ENCODE data around the gene FBXO10.
"Not testable (repeated sequence)": the region's sequence is repeated elsewhere in the genome, so short reads cannot be mapped to it uniquely, and the experiment has no call there.

Gene FBXO10

DNA sequence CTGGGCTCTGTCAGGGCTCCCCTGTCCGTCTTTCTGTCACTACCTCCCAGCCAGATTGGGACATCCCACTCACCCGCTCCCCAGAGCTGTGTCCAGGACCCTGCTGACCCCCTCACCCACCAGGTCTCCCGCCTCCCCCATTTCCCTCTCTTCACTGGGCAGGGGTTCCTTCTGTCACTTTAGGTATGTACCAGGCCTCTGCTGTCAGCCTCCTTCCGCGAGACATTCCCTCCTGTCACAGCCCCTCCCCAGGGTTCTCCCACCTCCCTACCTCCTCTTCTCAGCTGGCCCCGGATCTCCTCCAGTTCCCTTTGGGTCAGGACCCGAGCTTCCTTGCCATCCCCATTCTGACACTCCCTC lies 89.9 kb downstream of the FBXO10 start:
- Histone ChIP-seq H3K27me3 (ENCODE audit: control insufficient read depth in 1 of 2, insufficient read depth in 1 of 2, low read length in 2 of 2) (no peaks in the 10 kb centered on the region), H3K36me3 (ENCODE audit: control insufficient read depth in 1 of 2, insufficient read depth in 2 of 2, low read depth in 1 of 2, low read length in 2 of 2) (peaks cover 0 to 28% of the 10 kb centered on the region in 2 experiments), H2BK5ac (ENCODE audit: low read depth, low read length, poor library complexity, severe bottlenecking) (no peak overlapping the region), H2AK5ac (ENCODE audit: low read length, severe bottlenecking) (no peak overlapping the region), H3K9me3 (ENCODE audit: control insufficient read depth, low read length) (no peaks in the 10 kb centered on the region), H2AFZ (ENCODE audit: low read depth, low read length) (peak overlapping the region; percentile 83), H4K91ac (ENCODE audit: low read length) (peak overlapping the region; percentile 28), H3K23ac (ENCODE audit: low read length in 2 of 2) (peak overlapping the region in 1 of 2 experiments; percentile 47), H3K79me1 (replicated peaks; ENCODE audit: low read length, poor library complexity, severe bottlenecking) (peaks cover 12% of the 10 kb centered on the region), H3K4ac (ENCODE audit: low read depth in 1 of 2, low read length in 2 of 2) (peak overlapping the region in 1 of 2 experiments; percentile 34), H3K4me3 (ENCODE audit: insufficient read depth in 1 of 2, low read depth in 1 of 2, low read length in 2 of 2) (peak overlapping the region; percentile 73 to 96), H3K4me2 (ENCODE audit: low read length, poor library complexity, severe bottlenecking) (peak overlapping the region; percentile 52), H4K8ac (ENCODE audit: low read length) (peak overlapping the region; percentile 7), H2BK15ac (ENCODE audit: low read depth, poor library complexity, severe bottlenecking) (no peak overlapping the region), H2BK12ac (ENCODE audit: low read length in 2 of 2) (no peak overlapping the region), H3K18ac (ENCODE audit: low read depth in 1 of 2, low read length in 2 of 2) (peak overlapping the region; percentile 16 to 59), H3K4me1 (ENCODE audit: control insufficient read depth, insufficient read depth, low read depth, low read length) (peaks cover 13% of the 10 kb centered on the region), H2BK120ac (ENCODE audit: low read depth, low read length) (no peak overlapping the region), H3K14ac (ENCODE audit: low read length in 2 of 2) (peak overlapping the region in 1 of 2 experiments; percentile 38), H3K9ac (ENCODE audit: low read length) (peak overlapping the region; percentile 93), H3K27ac (ENCODE audit: low read length, poor library complexity, severe bottlenecking) (peak overlapping the region; percentile 17)
- DNase-seq = no peak
- under 1% methylated on average over 7 of the region's 7 CpGs for WGBS

DNA sequence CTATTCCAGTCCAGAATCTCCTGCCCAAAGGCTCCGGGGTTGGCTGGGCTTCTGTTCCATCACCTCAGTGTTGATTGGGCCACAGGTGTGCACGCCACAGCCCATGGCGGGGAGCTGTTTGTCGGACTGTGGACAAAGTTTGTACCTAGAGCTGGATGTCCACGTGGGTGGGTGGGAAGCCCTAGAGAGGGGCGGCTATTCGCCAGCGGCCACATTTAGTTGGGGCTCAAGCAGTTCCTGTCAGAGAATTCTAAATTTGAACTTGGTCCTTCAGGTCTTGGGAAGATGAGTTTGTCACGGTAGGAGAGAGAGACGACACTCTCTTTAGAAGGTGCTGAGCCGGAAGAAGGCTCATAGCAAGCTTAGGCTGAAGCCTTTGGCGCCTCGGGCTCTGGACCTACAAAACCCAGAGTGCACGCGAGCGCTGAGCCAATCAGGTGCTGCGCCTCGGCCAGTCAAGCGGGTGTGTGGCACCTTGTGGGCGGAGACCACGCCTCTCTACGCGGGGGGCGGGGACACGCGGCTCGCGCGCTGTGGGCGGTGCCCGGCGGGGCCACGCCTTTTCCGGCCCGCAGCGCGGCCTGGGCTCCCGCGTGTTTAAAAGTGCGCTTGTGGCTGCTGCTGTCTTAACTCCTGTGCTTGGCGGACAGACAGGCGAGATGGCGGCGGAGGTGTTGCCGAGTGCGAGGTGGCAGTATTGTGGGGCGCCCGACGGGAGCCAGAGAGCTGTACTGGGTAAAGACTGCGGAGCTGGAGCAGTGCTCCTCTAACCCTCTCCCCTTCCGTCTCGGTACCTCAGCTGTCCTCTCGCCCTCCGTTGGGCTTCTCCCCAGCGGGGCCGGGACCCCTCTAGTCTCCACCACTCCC lies 90.6 kb downstream of the FBXO10 start, which contains the start of gene POLR1E:
Gene POLR1E, plus strand, starts transcription at position 560 of the 867 bp plus-strand sequence. Its CDS starts 100 bp downstream, at position 660.
- WGBS = 8% methylated on average over 45 of the region's 56 CpGs
- peak within 1 kb of the TSS; percentile 66 for H4K8ac ChIP-seq (ENCODE audit: low read length)
- peak within 1 kb of the TSS; percentile 90 for H2AFZ ChIP-seq (ENCODE audit: low read depth, low read length)
- peak within 1 kb of the TSS in 1 of 2 experiments; percentile 38 for H3K14ac ChIP-seq (ENCODE audit: low read length in 2 of 2)
- no peak within 1 kb of the TSS for H2BK5ac ChIP-seq (ENCODE audit: low read depth, low read length, poor library complexity, severe bottlenecking)
- H3K18ac ChIP-seq (ENCODE audit: low read depth in 1 of 2, low read length in 2 of 2) = peak within 1 kb of the TSS; percentile 16 to 59
- peak within 1 kb of the TSS; percentile 17 for H3K27ac ChIP-seq (ENCODE audit: low read length, poor library complexity, severe bottlenecking)
- peaks cover 13% of the 10 kb centered on the region for H3K4me1 ChIP-seq (ENCODE audit: control insufficient read depth, insufficient read depth, low read depth, low read length)
- no peaks in the 10 kb centered on the region for H3K9me3 ChIP-seq (ENCODE audit: control insufficient read depth, low read length)
- no peak within 1 kb of the TSS for H2AK5ac ChIP-seq (ENCODE audit: low read length, severe bottlenecking)
- peak within 1 kb of the TSS; percentile 78 for H2BK15ac ChIP-seq (ENCODE audit: low read depth, poor library complexity, severe bottlenecking)
- H3K4me3 ChIP-seq (ENCODE audit: insufficient read depth in 1 of 2, low read depth in 1 of 2, low read length in 2 of 2) = peak within 1 kb of the TSS; percentile 73 to 96
- H2BK120ac ChIP-seq (ENCODE audit: low read depth, low read length) = no peak within 1 kb of the TSS
- H3K79me1 ChIP-seq (replicated peaks; ENCODE audit: low read length, poor library complexity, severe bottlenecking) = peaks cover 12% of the 10 kb centered on the region
- peak within 1 kb of the TSS; percentile 70 for H3K4me2 ChIP-seq (ENCODE audit: low read length, poor library complexity, severe bottlenecking)
- peak within 1 kb of the TSS; percentile 28 to 29 for H2BK12ac ChIP-seq (ENCODE audit: low read length in 2 of 2)
- H3K4ac ChIP-seq (ENCODE audit: low read depth in 1 of 2, low read length in 2 of 2) = peak within 1 kb of the TSS; percentile 15 to 34
- DNase-seq = peak; percentile 92
- H3K23ac ChIP-seq (ENCODE audit: low read length in 2 of 2) = peak within 1 kb of the TSS in 1 of 2 experiments; percentile 47
- peak within 1 kb of the TSS; percentile 93 for H3K9ac ChIP-seq (ENCODE audit: low read length)
- peak within 1 kb of the TSS; percentile 28 for H4K91ac ChIP-seq (ENCODE audit: low read length)
- H3K36me3 ChIP-seq (ENCODE audit: control insufficient read depth in 1 of 2, insufficient read depth in 2 of 2, low read depth in 1 of 2, low read length in 2 of 2) = peaks cover 0 to 22% of the 10 kb centered on the region in 2 experiments
- H3K27me3 ChIP-seq (ENCODE audit: control insufficient read depth in 1 of 2, insufficient read depth in 1 of 2, low read length in 2 of 2) = no peaks in the 10 kb centered on the region

GRCh38 chr9:37480759-37481158 lies 95.4 kb downstream of the FBXO10 start:
- H3K9ac ChIP-seq (ENCODE audit: low read length) = no peak overlapping the region
- H2AK5ac ChIP-seq (ENCODE audit: low read length, severe bottlenecking) = no peak overlapping the region
- 81% methylated on average over 1 of the region's 3 CpGs for WGBS

GRCh38 chr9:37477987-37478619 lies 98.1 kb downstream of the FBXO10 start:
- not testable (repeated sequence) for H3K23ac ChIP-seq (ENCODE audit: low read length in 2 of 2); H4K91ac ChIP-seq (ENCODE audit: low read length)

More at GRCh38 chr9:37480759-37481158, 95.4 kb downstream of the FBXO10 start:
- no peaks in the 10 kb centered on the region for H3K9me3 ChIP-seq (ENCODE audit: control insufficient read depth, low read length)
- no peak overlapping the region for H3K27ac ChIP-seq (ENCODE audit: low read length, poor library complexity, severe bottlenecking)
- H3K4me3 ChIP-seq (ENCODE audit: insufficient read depth in 1 of 2, low read depth in 1 of 2, low read length in 2 of 2) = no peak overlapping the region
- H3K79me1 ChIP-seq (replicated peaks; ENCODE audit: low read length, poor library complexity, severe bottlenecking) = no peaks in the 10 kb centered on the region
- no peak overlapping the region for H4K8ac ChIP-seq (ENCODE audit: low read length)
- H3K18ac ChIP-seq (ENCODE audit: low read depth in 1 of 2, low read length in 2 of 2) = no peak overlapping the region
- no peak overlapping the region for H4K91ac ChIP-seq (ENCODE audit: low read length)
- H2AFZ ChIP-seq (ENCODE audit: low read depth, low read length) = no peak overlapping the region
- no peak overlapping the region for H2BK5ac ChIP-seq (ENCODE audit: low read depth, low read length, poor library complexity, severe bottlenecking)
- H2BK120ac ChIP-seq (ENCODE audit: low read depth, low read length) = no peak overlapping the region
- H3K27me3 ChIP-seq (ENCODE audit: control insufficient read depth in 1 of 2, insufficient read depth in 1 of 2, low read length in 2 of 2) = peaks cover 0 to 3% of the 10 kb centered on the region in 2 experiments
- H3K36me3 ChIP-seq (ENCODE audit: control insufficient read depth in 1 of 2, insufficient read depth in 2 of 2, low read depth in 1 of 2, low read length in 2 of 2) = no peaks in the 10 kb centered on the region
- no peak overlapping the region for H2BK12ac ChIP-seq (ENCODE audit: low read length in 2 of 2)
- DNase-seq = no peak
- H2BK15ac ChIP-seq (ENCODE audit: low read depth, poor library complexity, severe bottlenecking) = no peak overlapping the region
- H3K4me2 ChIP-seq (ENCODE audit: low read length, poor library complexity, severe bottlenecking) = no peak overlapping the region
- peaks cover 3% of the 10 kb centered on the region for H3K4me1 ChIP-seq (ENCODE audit: control insufficient read depth, insufficient read depth, low read depth, low read length)
- no peak overlapping the region for H3K23ac ChIP-seq (ENCODE audit: low read length in 2 of 2)
- no peak overlapping the region for H3K14ac ChIP-seq (ENCODE audit: low read length in 2 of 2)
- H3K4ac ChIP-seq (ENCODE audit: low read depth in 1 of 2, low read length in 2 of 2) = no peak overlapping the region

More at GRCh38 chr9:37477987-37478619, 98.1 kb downstream of the FBXO10 start:
- not testable (repeated sequence) for H3K4ac ChIP-seq (ENCODE audit: low read depth in 1 of 2, low read length in 2 of 2); H3K4me1 ChIP-seq (ENCODE audit: control insufficient read depth, insufficient read depth, low read depth, low read length); H3K4me3 ChIP-seq (ENCODE audit: insufficient read depth in 1 of 2, low read depth in 1 of 2, low read length in 2 of 2); DNase-seq; H3K79me1 ChIP-seq (replicated peaks; ENCODE audit: low read length, poor library complexity, severe bottlenecking); H3K18ac ChIP-seq (ENCODE audit: low read depth in 1 of 2, low read length in 2 of 2); H3K36me3 ChIP-seq (ENCODE audit: control insufficient read depth in 1 of 2, insufficient read depth in 2 of 2, low read depth in 1 of 2, low read length in 2 of 2); H2BK15ac ChIP-seq (ENCODE audit: low read depth, poor library complexity, severe bottlenecking); H3K9me3 ChIP-seq (ENCODE audit: control insufficient read depth, low read length); H3K27me3 ChIP-seq (ENCODE audit: control insufficient read depth in 1 of 2, insufficient read depth in 1 of 2, low read length in 2 of 2); H2AK5ac ChIP-seq (ENCODE audit: low read length, severe bottlenecking); H2BK12ac ChIP-seq (ENCODE audit: low read length in 2 of 2); H3K27ac ChIP-seq (ENCODE audit: low read length, poor library complexity, severe bottlenecking); H2BK5ac ChIP-seq (ENCODE audit: low read depth, low read length, poor library complexity, severe bottlenecking); H3K4me2 ChIP-seq (ENCODE audit: low read length, poor library complexity, severe bottlenecking); H2AFZ ChIP-seq (ENCODE audit: low read depth, low read length); H4K8ac ChIP-seq (ENCODE audit: low read length); H3K14ac ChIP-seq (ENCODE audit: low read length in 2 of 2); H3K9ac ChIP-seq (ENCODE audit: low read length); H2BK120ac ChIP-seq (ENCODE audit: low read depth, low read length)
- WGBS = 85% methylated on average over 3 of the region's 5 CpGs

All from mesenchymal stem cell (in vitro differentiated cells and primary cell).